Gastrocnemius medialis (tissue), 4 donors: Measurements from ENCODE around the gene TIPRL.

Experiments used
- CTCF ChIP-seq, 5 experiments: fragments of 450-650 bp in 3 of 5; fragments of 200-600 bp in 2 of 5; sonication (generic) in 2 of 5; IDR thresholded peaks in 4 of 5; conservative IDR thresholded peaks in 1 of 5; 1 replicate in 4 of 5; 2 replicates in 1 of 5; pipeline ENCODE4 v1.5.1; 2016 to 2019; ENCODE audit warnings: antibody characterized with exemption in 5 of 5, mild to moderate bottlenecking in 3 of 5, moderate library complexity in 3 of 5
- POLR2A ChIP-seq, 2 donors: fragments of 450-650 bp; IDR thresholded peaks; one replicate each; pipeline ENCODE4 v1.6.1; 2017; ENCODE audit warnings: antibody characterized with exemption in 2 of 2, mild to moderate bottlenecking in 2 of 2, moderate library complexity in 2 of 2

GRCh38 chr1:168135921-168136708 is 42.6 kb upstream of the TIPRL start:
- TF ChIP-seq POLR2A (IDR thresholded peaks at IDR 0.05): no peak
- no peak for TF ChIP-seq CTCF (IDR thresholded peaks at IDR 0.05 in 4 of 5, conservative IDR thresholded peaks at IDR 0.05 in 1 of 5)
